ENCODE measurements around the gene SH3BP5L.

GRCh38 chr1:248873993-248874533, 48.3 kb upstream of the SH3BP5L start:
- TF ChIP-seq GATA3 (IDR thresholded peaks at IDR 0.05; ENCODE audit: low read depth, low read length) = no peak
- TF ChIP-seq GATA2 (IDR thresholded peaks at IDR 0.05; ENCODE audit: low read depth, low read length) = no peak

Data from SH-SY5Y (cell line).